SK-N-SH (cell line): ENCODE measurements around the gene SBSN.

Experiments
- CTCF ChIP-seq: fragments of 200-600 bp; sonication (generic); IDR thresholded peaks from 2 replicates; pipeline ENCODE4 v1.6.1; 2017; ENCODE audit warnings: antibody characterized with exemption, mild to moderate bottlenecking, moderate library complexity
- EP300 ChIP-seq, 2 experiments: IDR thresholded peaks; 2 replicates each; pipeline versions ENCODE4 v1.4.0 to v1.6.1; 2012; ENCODE audit warnings: borderline replicate concordance in 1 of 2, low read depth in 1 of 2, low read length in 1 of 2
- FOXM1 ChIP-seq: IDR thresholded peaks from 2 replicates; pipeline ENCODE4 v1.4.0; 2012; ENCODE audit warnings: low read depth, mild to moderate bottlenecking
- MEF2A ChIP-seq: IDR thresholded peaks from 2 replicates; pipeline ENCODE4 v1.4.0; 2012; ENCODE audit warnings: low read depth, borderline replicate concordance
- PBX3 ChIP-seq: IDR thresholded peaks from 2 replicates; pipeline ENCODE4; 2012
- RAD21 ChIP-seq: IDR thresholded peaks from 2 replicates; pipeline ENCODE4 v1.6.1; 2012; ENCODE audit warnings: mild to moderate bottlenecking, low read length
- RCOR1 ChIP-seq: fragments of 150-350 bp; IDR thresholded peaks from 2 replicates; pipeline ENCODE4 v1.6.1; 2017; ENCODE audit warnings: antibody characterized with exemption, low read length
- REST ChIP-seq: IDR thresholded peaks from 2 replicates; pipeline ENCODE4 v1.6.1; 2012; ENCODE audit warnings: mild to moderate bottlenecking, low read depth, low read length, moderate library complexity
- RXRA ChIP-seq: IDR thresholded peaks from 2 replicates; pipeline ENCODE4 v1.4.0; 2012; ENCODE audit warnings: low read depth, mild to moderate bottlenecking, borderline replicate concordance
- TAF1 ChIP-seq: IDR thresholded peaks from 2 replicates; pipeline ENCODE4 v1.6.1; 2012; ENCODE audit warnings: low read depth, mild to moderate bottlenecking, low read length, moderate library complexity, borderline replicate concordance
- TEAD4 ChIP-seq: IDR thresholded peaks from 2 replicates; pipeline ENCODE4 v1.4.0; 2012; ENCODE audit warnings: mild to moderate bottlenecking, borderline replicate concordance; ENCODE audit not compliant: insufficient read depth

GRCh38 chr19:35559281-35559659, 31.2 kb upstream of the SBSN start:
- TF ChIP-seq REST (peak; percentile 70; the same call in 1 of the 2 replicates), RXRA (no peak), FOXM1 (no peak), MEF2A (no peak), CTCF (no peak), RCOR1 (no peak), RAD21 (no peak), TAF1 (no peak), TEAD4 (no peak), PBX3 (no peak), EP300 (IDR thresholded peaks at IDR 0.05; ENCODE audit: borderline replicate concordance in 1 of 2, low read depth in 1 of 2, low read length in 1 of 2) (no peak)
